Activated T-helper 9 cell treated with anti-CD3 and anti-CD28 coated beads, Interleukin-2, amount 50 U/mL, for 16 hours (primary cell): ENCODE measurements around the gene IL20RA.
"Not testable (repeated sequence)": the region's sequence is repeated elsewhere in the genome, so short reads cannot be mapped to it uniquely, and the experiment has no call there.

ENCODE experiments used
- DNase-seq: peaks from one replicate; pipeline ENCODE4 v3.0.0-alpha.2; 2020; ENCODE audit warnings: low read depth

The IL20RA gene

GRCh38 chr6:137008204-137008603, 36.6 kb downstream of the IL20RA start:
- DNase-seq = no peak

- no peak for DNase-seq
These were observed 38.7 kb downstream of the IL20RA start for GRCh38 chr6:137006056-137006455.

DNA sequence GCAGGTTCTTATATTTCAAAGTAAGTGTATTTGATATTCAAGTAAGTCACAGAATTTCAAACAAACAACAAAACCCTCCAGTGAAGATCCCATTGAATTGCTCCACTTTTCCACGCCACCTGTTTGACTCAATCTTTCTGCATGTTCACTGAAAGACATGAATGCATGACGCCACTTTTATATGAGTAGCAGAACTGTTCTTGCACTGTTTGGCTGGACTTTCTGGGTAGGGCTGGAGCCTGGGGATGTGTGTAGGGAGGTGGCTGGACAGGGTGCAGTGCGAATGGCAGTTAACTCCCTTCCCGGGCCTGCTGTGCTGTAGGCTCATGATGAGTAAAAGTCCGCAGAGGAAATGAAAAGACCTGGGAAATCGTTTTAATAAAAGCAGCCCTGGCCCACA, 39.7 kb downstream of the IL20RA start:
- DNase-seq = no peak

- no peak for DNase-seq
These were observed 42.3 kb downstream of the IL20RA start for GRCh38 chr6:137002505-137002904.

GRCh38 chr6:137001977-137002302, 42.8 kb downstream of the IL20RA start:
- DNase-seq = no peak

GRCh38 chr6:137001299-137001976, 43.3 kb downstream of the IL20RA start:
- DNase-seq = no peak

- DNase-seq = no peak
These were observed 43.9 kb downstream of the IL20RA start for GRCh38 chr6:137000825-137001224.

- no peak for DNase-seq
These were observed 49.2 kb downstream of the IL20RA start for GRCh38 chr6:136995521-136995920.

GRCh38 chr6:136994782-136995181, 50.0 kb downstream of the IL20RA start:
- DNase-seq = no peak

GRCh38 chr6:136992113-136992512, 52.7 kb downstream of the IL20RA start:
- DNase-seq = no peak

GRCh38 chr6:136991646-136992045, 53.1 kb downstream of the IL20RA start:
- DNase-seq = no peak

DNA sequence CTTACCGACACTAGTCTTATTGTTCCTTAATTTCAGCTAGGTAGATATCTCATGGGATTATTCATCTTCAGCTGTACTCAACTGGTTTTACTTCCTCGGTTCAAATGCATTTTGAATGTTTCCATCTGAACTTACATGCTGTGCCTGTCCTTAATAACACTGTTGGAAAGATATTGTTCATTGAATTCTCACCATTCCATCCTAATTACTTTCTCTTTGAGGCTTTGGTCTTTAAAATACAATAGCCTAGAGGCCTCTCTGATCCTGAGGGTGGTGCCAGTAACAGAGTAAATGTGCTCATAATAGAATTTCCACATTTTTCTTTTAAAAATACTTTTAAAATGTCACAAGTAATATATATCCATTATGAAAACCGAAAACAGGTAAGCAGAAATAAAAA, 54.0 kb downstream of the IL20RA start:
- no peak for DNase-seq

GRCh38 chr6:136990242-136990578, 54.6 kb downstream of the IL20RA start:
- DNase-seq = no peak

GRCh38 chr6:136989571-136990241, 55.1 kb downstream of the IL20RA start:
- DNase-seq = no peak

- no peak for DNase-seq
These were observed 57.2 kb downstream of the IL20RA start for GRCh38 chr6:136987526-136987925.

DNA sequence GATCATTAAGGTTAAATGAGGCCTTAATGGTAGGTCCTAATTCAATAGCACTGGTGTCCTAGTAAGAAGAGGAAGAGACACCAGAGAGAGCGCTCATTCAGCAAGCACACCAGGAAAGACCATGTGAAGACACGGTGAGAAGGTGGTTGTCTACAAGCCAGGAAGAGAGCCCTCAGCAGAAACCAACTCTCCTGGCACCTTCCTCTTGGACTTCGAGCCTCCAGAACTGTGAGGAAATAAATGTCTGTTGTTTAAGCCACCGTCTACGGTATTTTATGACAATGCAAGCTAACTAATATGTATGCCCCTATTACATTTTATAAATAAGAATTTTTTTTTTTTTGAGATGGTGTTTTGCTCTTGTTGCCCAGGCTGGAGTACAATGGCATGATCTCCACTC, 59.3 kb downstream of the IL20RA start:
- no peak for DNase-seq

GRCh38 chr6:136984578-136984977, 60.2 kb downstream of the IL20RA start:
- DNase-seq = no peak

DNA sequence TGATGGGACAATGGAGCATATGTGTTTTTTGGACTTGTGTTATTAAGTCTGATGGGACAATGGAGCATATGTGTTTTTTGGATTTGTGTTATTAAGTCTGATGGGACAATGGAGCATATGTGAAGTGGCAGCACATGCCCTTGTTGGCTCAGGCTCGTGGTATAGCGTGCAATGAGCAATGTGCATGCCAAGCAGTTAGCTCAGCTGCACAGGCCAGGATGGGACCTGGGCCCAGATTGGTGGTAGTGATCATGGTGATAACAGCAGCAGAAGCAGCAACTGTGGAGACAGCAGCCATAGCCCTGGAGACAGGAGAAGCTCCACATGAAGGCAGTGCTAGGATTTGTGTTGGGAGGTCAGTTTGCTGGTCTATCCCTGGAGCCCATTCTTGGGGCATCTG, 61.1 kb downstream of the IL20RA start:
- no peak for DNase-seq

- DNase-seq = no peak
These were observed 61.8 kb downstream of the IL20RA start for GRCh38 chr6:136982928-136983327.

DNA sequence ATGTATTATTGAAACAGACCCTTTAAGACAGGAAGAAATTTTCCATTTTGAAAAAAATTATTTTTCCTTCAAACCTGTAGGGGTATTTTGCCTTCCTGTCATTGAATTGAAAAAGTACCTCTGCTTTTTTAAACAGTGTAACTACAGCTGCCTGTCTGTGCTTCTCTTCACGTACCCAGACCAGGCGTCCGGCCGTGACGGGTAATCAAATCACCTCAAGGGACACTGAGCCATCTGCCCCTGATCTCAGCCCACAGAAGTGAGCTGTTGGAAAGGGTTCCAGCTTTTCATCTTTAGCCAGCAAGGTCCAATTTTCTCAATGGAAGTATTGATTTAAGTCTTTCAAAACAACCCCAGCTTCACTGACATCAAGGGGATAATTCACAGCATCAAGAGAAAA, 64.7 kb downstream of the IL20RA start:
- no peak for DNase-seq

- no peak for DNase-seq
These were observed 65.6 kb downstream of the IL20RA start for GRCh38 chr6:136979206-136979605.

DNA sequence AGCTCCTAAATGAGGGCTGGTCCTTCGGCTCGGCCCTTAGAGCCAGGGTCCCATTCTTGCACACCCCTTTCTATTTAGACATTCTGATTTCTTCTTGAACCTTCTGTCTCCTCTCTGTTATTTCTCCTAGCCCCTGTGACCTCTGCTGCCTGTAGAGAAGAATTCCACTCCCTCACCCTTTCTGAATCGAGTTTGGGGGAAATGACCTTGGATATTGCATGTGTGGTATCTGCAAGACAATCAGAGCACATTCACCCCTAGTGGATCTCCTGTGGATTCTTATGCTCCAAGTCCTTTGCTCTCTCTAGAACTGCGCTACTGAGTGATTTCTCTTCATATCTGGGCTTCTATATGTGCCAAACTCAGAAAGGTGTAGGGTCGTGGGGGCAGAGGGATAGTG, 67.7 kb downstream of the IL20RA start:
- DNase-seq = no peak

GRCh38 chr6:136975089-136975715, 69.6 kb downstream of the IL20RA start:
- DNase-seq = no peak

- DNase-seq = not testable (repeated sequence)
These were observed 71.0 kb downstream of the IL20RA start for GRCh38 chr6:136973781-136974180.
